Posterior cingulate gyrus (tissue), 11 donors: ENCODE data around the gene R3HDM2.
"Not testable (repeated sequence)": the region's sequence is repeated elsewhere in the genome, so short reads cannot be mapped to it uniquely, and the experiment has no call there.

Source experiments
- DNase-seq, 10 donors: peaks; one replicate each; pipeline versions ENCODE4 v3.0.0 to v3.0.0-alpha.2; 2020 to 2021; ENCODE audit warnings: mixed read lengths in 3 of 10
- intact Hi-C: fragments of 100-400 bp; cut with DNase I; formaldehyde crosslinking; loops from one replicate; pipeline ENCODE4 v1.15.1; 2023

Gene R3HDM2

GRCh38 chr12:57431654-57432188, 878 bp upstream of the R3HDM2 start:
- intact Hi-C loops: no loop called here
- DNase-seq: peak in 1 of 10 donors; percentile 52

GRCh38 chr12:57430112-57430930, 522 bp downstream of the R3HDM2 start:
- intact Hi-C loops: no loop called here
- DNase-seq: peak in 3 of 10 donors; percentile 2 to 30 (median 18)

GRCh38 chr12:57429473-57430111, 1.3 kb downstream of the R3HDM2 start:
- intact Hi-C loops: no loop called here
- DNase-seq: no peak

- intact Hi-C loops: no loop called here
- DNase-seq: no peak
Observed at GRCh38 chr12:57428965-57429364, 1.9 kb downstream of the R3HDM2 start.

GRCh38 chr12:57426948-57427347, 3.9 kb downstream of the R3HDM2 start:
- DNase-seq, intact Hi-C loops: not testable (repeated sequence)

- intact Hi-C loops: no loop called here
- DNase-seq: no peak
Observed at GRCh38 chr12:57420482-57420881, 10.4 kb downstream of the R3HDM2 start.

- no peak for DNase-seq
- intact Hi-C loops: no loop called here
Observed at GRCh38 chr12:57419495-57419894, 11.3 kb downstream of the R3HDM2 start.

GRCh38 chr12:57418255-57418654, 12.6 kb downstream of the R3HDM2 start:
- DNase-seq: no peak
- intact Hi-C loops: no loop called here

- DNase-seq: no peak
- intact Hi-C loops: no loop called here
Observed at GRCh38 chr12:57416039-57416996, 14.5 kb downstream of the R3HDM2 start.

- no peak for DNase-seq
- intact Hi-C loops: no loop called here
Observed at GRCh38 chr12:57415088-57415487, 15.8 kb downstream of the R3HDM2 start.

- intact Hi-C loops: not testable (repeated sequence)
Observed at GRCh38 chr12:57414160-57414559, 16.7 kb downstream of the R3HDM2 start.

GRCh38 chr12:57410534-57410933, 20.3 kb downstream of the R3HDM2 start:
- no peak for DNase-seq
- intact Hi-C loops: no loop called here

More at GRCh38 chr12:57414160-57414559, 16.7 kb downstream of the R3HDM2 start:
- DNase-seq: not testable (repeated sequence)

- intact Hi-C loops: no loop called here
Observed at GRCh38 chr12:57404966-57405640, 25.7 kb downstream of the R3HDM2 start.

GRCh38 chr12:57402156-57402555, 28.7 kb downstream of the R3HDM2 start:
- DNase-seq, intact Hi-C loops: not testable (repeated sequence)

More at GRCh38 chr12:57404966-57405640, 25.7 kb downstream of the R3HDM2 start:
- no peak for DNase-seq

- intact Hi-C loops: no loop called here
- DNase-seq: no peak
Observed at GRCh38 chr12:57401165-57401564, 29.7 kb downstream of the R3HDM2 start.

GRCh38 chr12:57399718-57400463, 31.0 kb downstream of the R3HDM2 start:
- intact Hi-C loops, DNase-seq: not testable (repeated sequence)

- intact Hi-C loops: no loop called here
- no peak for DNase-seq
Observed at GRCh38 chr12:57397441-57397840, 33.4 kb downstream of the R3HDM2 start.

- intact Hi-C loops: no loop called here
Observed at GRCh38 chr12:57395121-57395520, 35.7 kb downstream of the R3HDM2 start.

GRCh38 chr12:57390174-57390573, 40.7 kb downstream of the R3HDM2 start:
- DNase-seq: no peak
- intact Hi-C loops: no loop called here

More at GRCh38 chr12:57395121-57395520, 35.7 kb downstream of the R3HDM2 start:
- no peak for DNase-seq
